Mesodermal cell (in vitro differentiated cells): ENCODE data around the gene AFF3.

Experiments used
- H3K27ac ChIP-seq: 2 replicates; pipeline ENCODE4 v1.7.0; 2013; ENCODE audit warnings: mild to moderate bottlenecking, low read depth, low read length, moderate library complexity; ENCODE audit not compliant: severe bottlenecking
- H3K36me3 ChIP-seq: 2 replicates; pipeline ENCODE4 v1.7.1; 2013; ENCODE audit warnings: mild to moderate bottlenecking, low read length, moderate library complexity; ENCODE audit not compliant: control insufficient read depth, insufficient read depth
- H3K4me1 ChIP-seq: one replicate; pipeline ENCODE4 v1.7.1; 2013; ENCODE audit warnings: mild to moderate bottlenecking, low read length; ENCODE audit not compliant: insufficient read depth, control insufficient read depth, poor library complexity, severe bottlenecking
- H3K4me3 ChIP-seq: 2 replicates; pipeline ENCODE4 v1.7.0; 2013; ENCODE audit warnings: low read length, control low read depth, mild to moderate bottlenecking; ENCODE audit not compliant: insufficient read depth, poor library complexity, severe bottlenecking; ENCODE audit errors: extremely low read depth
- H3K9me3 ChIP-seq: 2 replicates; pipeline ENCODE4 v1.7.1; 2013; ENCODE audit warnings: mild to moderate bottlenecking, low read length, moderate library complexity; ENCODE audit not compliant: control insufficient read depth
- WGBS, 2 experiments: methylation state at CpG; one replicate each; pipeline ENCODE4 v1.1.5; 2013; ENCODE audit warnings: missing lambda C conversion rate in 2 of 2; ENCODE audit not compliant: insufficient coverage in 2 of 2; 5-methylcytosine and 5-hydroxymethylcytosine counted together

Gene AFF3

GRCh38 chr2:100053087-100053885, 89.1 kb downstream of the AFF3 start:
- WGBS, 2 experiments = 78 to 100% methylated on average over 1 to 3 of the region's 5 CpGs
- Histone ChIP-seq H3K4me1 (peaks cover 6% of the 10 kb centered on the region), H3K36me3 (no peaks in the 10 kb centered on the region), H3K27ac (no peak overlapping the region), H3K4me3 (no peak overlapping the region), H3K9me3 (no peaks in the 10 kb centered on the region)

DNA sequence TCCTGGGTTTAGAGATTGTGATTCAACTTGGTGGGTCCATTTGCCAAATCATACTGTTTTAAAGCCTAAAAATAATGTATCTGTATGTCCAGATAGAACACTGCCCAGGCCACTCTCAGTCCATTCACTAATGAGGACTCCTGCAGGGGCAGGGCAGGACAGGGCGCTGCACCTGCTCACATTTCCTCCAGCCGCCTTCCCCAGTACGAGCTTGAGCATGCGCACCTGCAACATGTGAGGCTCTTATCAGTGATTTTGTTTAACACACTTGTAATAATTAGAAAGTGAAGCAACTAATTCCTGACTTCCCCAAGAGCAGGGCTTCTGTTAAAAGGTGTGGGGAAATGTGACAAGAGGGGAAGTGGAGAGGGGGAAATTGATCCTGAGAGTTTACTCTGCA, 89.7 kb downstream of the AFF3 start:
- 100% methylated on average over 1 to 2 of the region's 4 CpGs for WGBS, 2 experiments
- Histone ChIP-seq H3K4me3 (no peak overlapping the region), H3K36me3 (no peaks in the 10 kb centered on the region), H3K9me3 (no peaks in the 10 kb centered on the region), H3K4me1 (no peaks in the 10 kb centered on the region), H3K27ac (no peak overlapping the region)

DNA sequence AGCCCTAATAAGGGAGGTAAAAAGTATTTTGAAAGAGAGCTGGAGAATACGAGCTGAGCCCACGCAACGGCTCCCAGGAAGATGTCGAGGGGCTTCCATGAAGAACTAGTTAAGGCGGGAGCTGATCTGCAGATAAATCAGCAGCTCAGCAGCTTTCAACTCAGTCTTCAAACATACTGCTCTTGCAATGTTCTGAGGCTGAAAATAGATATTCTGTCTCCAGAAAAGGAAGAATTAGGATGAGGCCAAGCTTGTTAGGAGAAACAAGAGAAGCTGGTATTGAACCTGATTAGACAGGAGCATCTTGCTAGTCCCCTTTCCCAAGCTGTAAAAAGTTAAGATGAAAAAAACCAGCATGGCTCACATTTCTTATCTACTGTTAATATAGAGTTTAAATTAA, 91.1 kb downstream of the AFF3 start:
- Histone ChIP-seq H3K9me3 (no peaks in the 10 kb centered on the region), H3K4me1 (no peaks in the 10 kb centered on the region), H3K4me3 (no peak overlapping the region), H3K36me3 (no peaks in the 10 kb centered on the region), H3K27ac (no peak overlapping the region)
- 89 to 90% methylated on average over 5 of the region's 5 CpGs for WGBS, 2 experiments

DNA sequence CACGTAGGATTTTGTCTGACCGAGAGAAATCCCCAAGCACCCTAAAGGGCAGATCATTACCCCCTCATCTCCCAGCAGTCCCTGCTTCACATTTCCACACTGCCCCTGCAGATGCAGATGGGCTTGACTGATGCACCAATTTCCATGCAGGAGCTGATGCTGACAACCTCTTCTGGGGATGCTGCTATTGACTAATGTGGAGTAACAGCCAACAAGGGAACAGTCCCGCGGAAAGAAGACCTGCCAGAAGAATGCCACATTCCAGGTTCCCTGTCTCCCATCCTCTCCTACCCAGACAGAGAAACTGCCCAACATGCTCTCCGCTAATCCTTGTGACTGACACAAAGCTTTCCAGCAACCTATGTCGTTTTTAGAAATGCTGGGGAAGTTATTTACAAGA, 91.7 kb downstream of the AFF3 start:
- H3K9me3 ChIP-seq = no peaks in the 10 kb centered on the region
- WGBS, 2 experiments = 71 to 88% methylated on average over 2 to 4 of the region's 6 CpGs
- H3K4me1 ChIP-seq = no peaks in the 10 kb centered on the region
- H3K27ac ChIP-seq = no peak overlapping the region
- no peak overlapping the region for H3K4me3 ChIP-seq
- no peaks in the 10 kb centered on the region for H3K36me3 ChIP-seq

DNA sequence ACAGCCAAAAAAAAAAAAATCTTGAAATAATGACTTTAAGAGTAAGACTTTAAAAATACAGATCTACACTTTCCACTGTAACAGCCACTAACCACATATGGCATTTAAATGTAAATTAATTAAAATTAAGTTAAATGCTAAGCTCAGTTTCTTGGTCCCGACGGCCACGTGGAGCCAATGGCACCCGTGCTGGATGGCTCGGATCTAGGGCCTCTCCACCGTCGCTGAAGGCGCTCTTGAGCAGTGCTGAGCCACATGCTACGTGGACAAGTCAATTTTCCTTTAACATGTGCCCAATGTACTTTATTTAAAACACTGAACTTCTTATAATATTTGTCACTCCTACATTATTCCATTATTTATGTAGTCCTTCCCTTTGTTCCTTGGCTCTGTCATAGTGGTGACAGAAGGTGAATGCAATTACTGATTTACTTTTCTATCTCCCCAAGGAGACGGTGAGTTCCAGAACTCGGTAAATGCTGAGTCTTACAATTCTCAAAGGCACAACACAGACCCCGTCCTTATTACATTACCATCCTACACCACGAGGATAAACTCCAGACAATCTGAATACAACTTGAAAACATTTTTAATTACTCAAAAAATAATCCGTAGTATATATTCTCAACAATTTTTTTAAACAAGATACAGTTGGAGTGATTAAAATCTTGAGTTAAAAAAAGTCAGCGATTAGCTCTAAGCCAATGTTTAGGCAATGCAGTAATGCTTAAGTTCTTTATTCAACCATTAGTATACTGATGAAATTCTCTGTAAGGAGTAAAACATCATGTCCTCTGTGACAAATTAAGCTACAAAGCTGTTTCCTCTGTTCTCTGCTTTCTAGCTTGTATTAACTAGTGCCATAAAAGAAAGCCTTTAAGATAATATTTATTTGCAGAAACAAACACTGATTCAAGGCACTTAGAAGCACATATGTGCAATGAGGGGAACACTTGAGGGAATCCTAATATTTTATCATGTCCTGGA, 95.1 kb downstream of the AFF3 start:
- H3K4me3 ChIP-seq = no peak overlapping the region
- no peaks in the 10 kb centered on the region for H3K9me3 ChIP-seq
- WGBS, 2 experiments = 82 to 96% methylated on average over 9 to 12 of the region's 15 CpGs
- H3K36me3 ChIP-seq = no peaks in the 10 kb centered on the region
- H3K27ac ChIP-seq = no peak overlapping the region
- H3K4me1 ChIP-seq = no peaks in the 10 kb centered on the region

DNA sequence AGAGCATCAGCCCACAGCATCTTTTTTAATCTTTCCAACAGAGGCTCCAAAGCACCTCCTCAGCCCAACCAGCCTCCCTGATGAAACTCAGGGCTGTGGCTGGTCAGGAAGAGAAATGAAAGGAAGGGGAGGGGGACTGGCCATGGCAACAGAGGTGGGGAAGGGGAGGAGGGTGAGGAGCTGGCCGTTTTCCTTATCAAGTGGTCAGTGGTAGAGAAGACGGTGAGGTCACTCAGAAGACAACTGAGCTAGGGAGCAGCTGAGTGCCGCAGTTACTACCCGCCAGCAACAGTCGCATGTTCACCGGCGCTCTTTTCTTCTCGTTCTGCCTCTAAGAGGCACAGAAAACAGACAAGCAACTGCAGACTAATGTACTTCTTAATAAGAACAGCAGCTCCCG, 97.4 kb downstream of the AFF3 start:
- no peak overlapping the region for H3K4me3 ChIP-seq
- H3K4me1 ChIP-seq = no peaks in the 10 kb centered on the region
- no peaks in the 10 kb centered on the region for H3K36me3 ChIP-seq
- no peaks in the 10 kb centered on the region for H3K9me3 ChIP-seq
- no peak overlapping the region for H3K27ac ChIP-seq
- 28 to 79% methylated on average over 2 to 8 of the region's 9 CpGs for WGBS, 2 experiments

DNA sequence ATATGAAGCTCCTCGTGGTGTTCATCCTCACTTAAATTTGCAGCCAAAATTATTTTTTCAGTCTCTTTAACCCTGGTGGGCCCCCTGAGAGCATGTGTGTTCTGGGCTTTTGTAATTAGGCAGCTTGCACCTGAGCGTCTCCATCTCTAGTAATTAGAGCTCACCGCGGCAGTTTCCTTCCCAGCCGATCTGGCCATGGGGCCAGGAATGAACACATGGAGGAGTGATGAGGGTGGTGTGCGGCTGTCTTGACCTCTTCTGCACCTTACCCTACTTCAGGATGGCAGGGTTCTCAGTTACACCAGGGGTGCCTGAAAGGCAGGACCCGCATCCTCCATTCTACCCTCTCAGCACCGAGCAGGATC, 98.5 kb downstream of the AFF3 start:
- no peaks in the 10 kb centered on the region for H3K36me3 ChIP-seq
- no peak overlapping the region for H3K27ac ChIP-seq
- no peaks in the 10 kb centered on the region for H3K9me3 ChIP-seq
- 87% methylated on average over 3 of the region's 8 CpGs; no CpG with 5 or more reads in 1 of the 2 experiments for WGBS, 2 experiments
- H3K4me1 ChIP-seq = no peaks in the 10 kb centered on the region
- no peak overlapping the region for H3K4me3 ChIP-seq

- no peak overlapping the region for H3K4me3 ChIP-seq
- no peak overlapping the region for H3K27ac ChIP-seq
- 100% methylated on average over 2 of the region's 7 CpGs for whole genome bisulfite sequencing, 2 experiments
Observed at GRCh38 chr2:100043081-100043890, 99.1 kb downstream of the AFF3 start.

GRCh38 chr2:100042562-100042961, 99.8 kb downstream of the AFF3 start:
- Histone ChIP-seq H3K4me3 (no peak overlapping the region), H3K9me3 (no peaks in the 10 kb centered on the region), H3K4me1 (no peaks in the 10 kb centered on the region), H3K27ac (peak overlapping the region; percentile 64), H3K36me3 (no peaks in the 10 kb centered on the region)
- WGBS, 2 experiments = 71% methylated on average over 1 of the region's 3 CpGs; no CpG with 5 or more reads in 1 of the 2 experiments

More at GRCh38 chr2:100043081-100043890, 99.1 kb downstream of the AFF3 start:
- no peaks in the 10 kb centered on the region for H3K9me3 ChIP-seq
- H3K36me3 ChIP-seq = no peaks in the 10 kb centered on the region
- H3K4me1 ChIP-seq = no peaks in the 10 kb centered on the region

DNA sequence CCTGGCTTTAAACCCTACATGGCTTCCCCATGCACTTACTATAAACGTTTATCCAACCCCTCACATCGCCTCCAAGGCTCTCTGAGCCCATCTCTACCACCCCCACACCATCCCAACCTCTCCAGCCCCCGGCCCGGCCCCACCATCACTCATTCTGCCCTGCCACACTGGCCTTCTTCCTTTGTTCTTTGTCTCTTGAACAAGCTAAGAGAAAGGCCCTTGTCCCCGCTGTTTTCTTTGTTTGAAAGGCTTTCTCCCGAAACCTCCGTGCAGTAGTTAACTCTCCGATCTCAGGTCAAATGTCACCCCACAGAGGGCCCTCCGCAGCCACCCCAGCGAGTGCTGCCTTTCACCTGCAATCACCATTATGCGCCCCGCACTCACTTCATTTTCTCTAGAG, 100.4 kb downstream of the AFF3 start:
- no peak overlapping the region for H3K4me3 ChIP-seq

More for the DNA sequence above, 100.4 kb downstream of the AFF3 start:
- Histone ChIP-seq H3K36me3 (no peaks in the 10 kb centered on the region), H3K4me1 (no peaks in the 10 kb centered on the region), H3K27ac (peak overlapping the region; percentile 64), H3K9me3 (no peaks in the 10 kb centered on the region)
- 52% methylated on average over 8 of the region's 12 CpGs for WGBS, 2 experiments
